GM21576 (cell line): ENCODE results near the gene STK38L.

Experiments
- ATAC-seq: cut with Tn5 transposase; IDR thresholded peaks from one replicate; pipeline ENCODE4 v1.9.1; 2021; ENCODE audit warnings: mild to moderate bottlenecking, moderate library complexity; ENCODE audit not compliant: unreplicated experiment

STK38L gene

DNA sequence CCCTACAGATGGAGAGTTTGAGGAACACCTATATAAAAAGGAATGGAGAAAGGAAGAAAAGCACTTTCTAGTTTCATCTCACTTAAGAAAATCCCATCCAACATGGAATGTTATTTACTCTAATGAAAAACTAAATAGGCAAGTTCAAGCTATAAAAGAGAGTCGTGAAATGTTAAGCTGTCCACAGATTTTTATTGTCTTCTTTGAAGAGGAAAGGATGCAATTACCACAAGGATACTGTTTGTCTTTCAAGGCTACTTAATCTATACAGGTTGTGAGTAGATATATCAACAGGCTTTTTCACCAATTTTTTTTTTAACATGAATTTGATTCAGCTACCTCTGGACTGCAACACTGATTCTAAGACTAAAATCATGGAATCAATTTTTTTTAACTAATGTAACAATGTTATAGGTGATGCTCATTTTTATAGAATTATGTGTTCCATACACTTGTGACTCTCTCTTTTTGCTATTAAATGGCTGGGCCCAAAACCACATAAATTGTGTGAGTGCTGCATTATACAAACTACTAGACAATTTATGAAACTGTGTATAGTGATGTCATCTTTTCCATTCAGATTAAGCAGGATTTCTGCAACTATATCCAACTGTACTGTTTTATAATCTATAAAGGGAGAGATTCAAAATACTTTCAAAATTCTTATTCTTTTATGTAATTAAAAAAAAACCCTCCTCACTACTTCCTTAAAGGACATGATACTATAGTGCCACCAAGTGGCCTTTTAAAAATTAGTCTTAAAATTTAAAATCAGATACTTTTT, 61.8 kb downstream of the STK38L start:
- ATAC-seq = no peak

DNA sequence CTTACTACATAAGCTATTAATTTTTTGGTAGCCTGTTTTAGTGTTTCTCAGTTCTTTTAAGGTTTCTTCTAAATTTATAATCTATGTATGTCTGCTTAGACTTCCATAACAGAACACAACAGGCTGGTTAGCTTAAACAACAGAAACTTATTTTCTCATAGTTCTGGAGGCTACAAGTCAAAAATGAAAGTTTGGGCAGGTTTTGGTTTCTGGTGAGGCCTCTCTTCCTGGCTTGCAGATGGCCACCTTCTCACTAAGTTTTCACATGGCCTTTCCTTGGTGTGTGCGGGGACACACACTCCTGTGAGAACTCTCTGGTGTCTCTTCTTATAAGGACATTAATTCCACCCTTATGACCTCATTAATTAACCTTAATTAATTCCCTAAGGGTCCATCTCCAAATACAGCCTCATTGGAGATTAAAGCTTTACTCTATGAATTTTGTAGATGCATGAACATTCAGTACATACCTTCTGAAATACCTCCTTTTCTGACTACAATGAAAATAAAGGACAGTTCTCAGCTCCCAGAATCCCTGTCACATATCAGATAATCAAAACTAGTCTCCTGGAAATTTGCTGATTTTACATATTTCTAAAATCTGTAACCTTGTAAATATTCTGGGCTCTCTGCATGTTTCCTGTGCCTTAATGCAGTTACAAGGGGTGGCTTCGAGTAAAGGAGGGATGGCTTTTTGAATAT, 65.4 kb downstream of the STK38L start:
- no peak for ATAC-seq

DNA sequence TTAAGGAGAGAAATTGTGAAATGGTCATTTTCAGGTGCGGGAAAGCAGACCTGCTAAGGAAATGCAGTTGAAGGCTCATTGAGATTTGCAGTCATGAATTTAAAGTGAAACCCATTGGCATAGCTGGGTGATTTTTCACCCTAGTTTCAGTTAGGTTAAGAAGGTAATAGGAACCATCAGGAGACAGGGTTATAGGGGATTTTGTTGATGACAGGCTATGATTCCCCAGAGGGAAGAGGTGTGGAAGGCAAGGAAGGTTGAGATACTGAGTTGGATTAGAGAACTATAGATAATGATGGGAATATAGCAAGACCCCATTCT, 65.9 kb downstream of the STK38L start:
- ATAC-seq = no peak

DNA sequence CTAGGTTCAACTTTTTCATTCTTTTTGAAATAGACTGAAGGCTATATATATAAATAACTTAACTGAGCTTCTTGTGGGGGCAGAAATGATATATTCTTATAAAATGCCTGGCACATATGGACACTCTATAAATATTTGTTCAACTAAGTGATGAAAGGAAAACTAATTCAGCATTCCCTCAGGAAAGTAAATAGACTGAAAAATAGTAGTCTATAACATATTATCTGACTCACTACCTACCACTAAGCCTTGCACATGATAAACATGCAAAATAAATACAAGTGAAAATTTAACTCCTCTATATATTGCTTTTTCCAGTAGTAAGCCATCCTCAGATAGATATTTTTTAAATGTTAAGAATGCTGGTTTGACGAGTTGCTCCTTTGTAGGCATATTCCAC, 72.9 kb downstream of the STK38L start:
- ATAC-seq = no peak

DNA sequence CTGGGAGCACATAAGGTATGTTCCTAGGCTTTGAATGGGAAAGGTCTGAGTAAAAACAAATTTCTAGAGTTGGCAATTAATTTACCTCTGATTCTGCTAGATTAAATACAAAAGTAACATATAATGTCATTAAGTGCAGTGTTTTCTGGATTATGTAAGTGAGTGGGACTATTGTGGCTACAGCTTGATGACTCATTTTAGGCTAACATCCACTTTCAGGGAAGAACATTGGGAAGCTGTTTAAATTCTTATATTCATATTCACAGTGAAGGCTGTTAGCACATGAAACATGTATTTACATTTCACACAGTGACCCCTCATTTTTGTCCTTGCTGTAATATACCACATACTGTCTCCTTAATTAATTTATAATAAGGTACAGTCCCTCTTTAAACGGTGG, 75.3 kb downstream of the STK38L start:
- no peak for ATAC-seq

DNA sequence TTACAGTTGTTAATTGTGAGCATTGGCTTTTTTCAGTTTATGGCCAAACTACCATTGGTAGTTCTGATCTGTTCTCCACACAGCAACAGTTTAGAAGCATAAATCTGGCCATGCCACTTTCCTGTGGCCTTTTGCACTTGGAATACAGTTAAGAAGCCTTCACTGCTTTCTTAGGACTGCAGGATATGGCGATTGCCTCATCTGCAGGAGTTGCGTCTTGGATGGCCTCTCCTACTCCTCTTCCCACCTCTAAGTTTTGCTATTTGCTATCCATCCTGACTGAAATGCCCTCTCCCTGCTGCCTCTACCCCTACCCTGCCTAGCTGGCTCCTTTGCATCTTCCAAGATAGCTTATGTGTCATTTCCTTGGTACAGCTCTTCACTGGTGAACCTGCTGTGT, 75.8 kb downstream of the STK38L start:
- no peak for ATAC-seq

DNA sequence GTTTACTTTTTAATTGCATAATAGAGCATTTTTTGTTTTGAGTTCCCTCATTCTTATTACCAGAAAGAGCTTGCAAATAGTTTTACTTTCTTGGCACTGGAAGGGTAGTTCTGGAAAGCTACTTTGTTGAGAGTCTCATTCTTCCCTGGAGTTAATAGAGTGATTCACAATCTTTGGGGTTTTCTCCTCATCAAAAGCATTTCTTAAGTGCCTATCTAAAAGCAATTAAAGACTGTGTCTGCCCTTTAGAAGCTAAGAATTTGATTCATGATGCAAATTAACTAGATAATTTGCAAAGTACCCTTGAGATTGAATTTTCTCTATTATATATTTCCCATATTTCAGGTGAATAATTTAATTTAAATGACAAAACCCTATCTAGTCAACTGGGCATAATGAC, 80.4 kb downstream of the STK38L start:
- ATAC-seq = no peak

DNA sequence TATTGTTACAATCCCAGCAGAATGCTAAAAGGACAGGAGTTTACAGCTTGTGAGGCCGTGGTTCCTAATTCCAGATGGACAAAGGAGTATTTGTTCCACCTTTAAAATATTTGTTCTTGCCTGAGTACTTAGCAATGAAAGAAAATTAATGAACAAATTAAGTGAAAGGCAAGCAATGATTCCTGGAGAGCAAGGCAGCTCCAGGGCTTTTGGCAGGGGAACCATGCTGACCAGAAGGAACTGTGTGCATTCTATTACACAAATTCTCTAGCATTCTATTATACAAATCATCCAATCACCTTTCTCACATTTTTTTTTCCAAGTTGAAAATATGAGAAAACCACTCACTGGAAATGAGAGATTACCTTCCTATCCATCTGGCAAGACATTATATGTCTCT, 86.8 kb downstream of the STK38L start:
- no peak for ATAC-seq

DNA sequence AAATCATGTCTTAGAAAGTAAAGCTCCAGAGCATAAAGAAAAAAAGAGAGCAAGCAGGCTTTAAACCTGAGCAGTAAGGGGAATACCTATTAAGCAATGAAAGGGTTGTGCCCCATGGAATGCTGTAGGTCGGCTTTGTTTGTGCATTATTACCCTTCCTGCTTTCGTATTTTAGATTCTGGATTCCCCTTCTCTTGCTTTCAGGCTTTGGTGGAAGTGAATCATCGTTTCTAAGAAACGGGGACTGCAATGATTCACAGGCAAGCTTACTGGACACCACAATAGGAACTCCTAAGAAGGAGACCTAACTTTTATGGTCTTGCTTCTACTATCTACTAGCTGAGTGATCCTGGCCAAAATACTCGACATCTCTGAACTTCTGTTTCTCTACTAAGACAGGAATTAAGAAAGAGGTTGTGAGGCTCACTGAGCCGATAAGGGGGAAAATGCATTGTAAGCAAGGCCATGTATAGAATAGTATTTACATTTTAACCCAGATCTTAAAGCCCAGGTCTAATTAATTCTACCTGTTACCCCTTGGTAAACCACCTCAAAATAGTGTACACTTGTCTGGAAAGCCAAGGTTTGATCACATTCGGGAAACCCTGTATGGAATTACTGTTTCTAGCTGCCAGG, 87.3 kb downstream of the STK38L start:
- peak; percentile 27 for ATAC-seq

DNA sequence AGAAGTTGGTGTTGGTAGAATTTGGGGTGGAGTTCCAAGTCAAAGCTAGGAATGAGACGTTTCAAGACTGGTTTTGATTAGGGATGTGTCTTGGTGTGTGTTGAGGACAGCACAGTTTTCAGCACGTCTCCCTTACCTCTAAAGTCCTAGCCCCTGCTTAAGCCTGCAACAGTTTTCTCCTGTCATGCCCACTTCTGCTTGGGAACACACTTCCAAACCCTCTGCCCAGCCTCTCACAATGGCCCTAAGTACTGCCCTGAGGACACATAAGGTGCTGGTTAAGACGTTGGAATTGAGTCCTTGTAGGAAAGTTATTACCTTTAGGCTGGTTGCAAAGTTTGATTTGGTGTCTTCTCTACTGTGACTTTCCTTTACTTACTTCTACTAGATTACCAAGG, 87.8 kb downstream of the STK38L start:
- ATAC-seq = no peak

DNA sequence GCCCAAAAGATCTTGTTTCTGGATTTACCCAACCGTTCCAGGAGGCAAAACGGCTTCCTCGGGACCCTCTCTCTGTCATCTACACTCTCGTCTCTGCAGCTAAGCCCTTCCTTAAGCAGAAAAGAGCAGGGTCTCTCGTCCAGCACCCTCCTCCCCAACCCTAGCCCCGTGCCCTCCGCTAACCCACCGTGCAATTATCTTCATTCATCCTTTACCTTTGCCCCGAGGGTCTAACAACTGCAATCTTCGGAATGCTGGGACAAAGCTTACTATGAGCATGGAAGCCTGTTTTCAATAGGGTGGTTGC, 88.3 kb downstream of the STK38L start:
- ATAC-seq = no peak

DNA sequence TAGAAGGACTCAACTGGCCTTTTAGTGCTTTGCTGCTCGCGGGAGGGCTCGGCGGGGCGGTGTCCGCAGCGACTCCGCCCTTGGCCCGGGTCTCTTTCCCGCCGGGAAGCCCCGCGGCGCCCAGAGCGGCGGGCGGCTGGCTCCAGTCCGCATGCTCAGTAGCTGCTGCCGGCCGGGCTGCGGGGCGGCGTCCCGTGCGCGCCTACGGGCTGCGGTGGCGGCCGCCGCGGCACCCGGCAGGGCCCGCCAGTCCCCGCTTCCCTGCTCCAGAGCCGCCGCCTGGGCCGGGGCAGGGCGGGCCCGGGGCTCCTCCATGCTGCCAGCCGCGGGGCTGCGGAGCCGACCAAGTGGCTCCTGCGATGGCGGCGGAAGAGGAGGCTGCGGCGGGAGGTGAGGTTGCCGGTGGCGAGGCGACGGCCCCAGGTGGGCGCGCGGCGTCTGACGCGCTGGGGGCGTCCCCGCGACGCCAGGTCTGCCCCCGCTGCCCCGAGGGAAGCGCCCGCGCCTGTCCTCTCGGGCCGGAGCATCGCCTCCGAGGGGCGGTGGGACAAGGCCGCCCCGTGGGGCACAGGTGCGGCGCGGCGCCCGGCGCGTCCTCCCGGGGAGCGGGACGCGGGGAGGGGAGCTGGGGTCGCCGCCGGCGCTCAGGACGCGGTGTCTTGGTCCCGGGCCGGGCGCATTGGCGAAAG, 88.8 kb downstream of the STK38L start, which contains the start of gene BMAL2:
TSS of gene BMAL2 (plus strand) at position 123 of the 689 bp plus-strand sequence. CDS start at position 360, 237 bp downstream.
- ATAC-seq = no peak

DNA sequence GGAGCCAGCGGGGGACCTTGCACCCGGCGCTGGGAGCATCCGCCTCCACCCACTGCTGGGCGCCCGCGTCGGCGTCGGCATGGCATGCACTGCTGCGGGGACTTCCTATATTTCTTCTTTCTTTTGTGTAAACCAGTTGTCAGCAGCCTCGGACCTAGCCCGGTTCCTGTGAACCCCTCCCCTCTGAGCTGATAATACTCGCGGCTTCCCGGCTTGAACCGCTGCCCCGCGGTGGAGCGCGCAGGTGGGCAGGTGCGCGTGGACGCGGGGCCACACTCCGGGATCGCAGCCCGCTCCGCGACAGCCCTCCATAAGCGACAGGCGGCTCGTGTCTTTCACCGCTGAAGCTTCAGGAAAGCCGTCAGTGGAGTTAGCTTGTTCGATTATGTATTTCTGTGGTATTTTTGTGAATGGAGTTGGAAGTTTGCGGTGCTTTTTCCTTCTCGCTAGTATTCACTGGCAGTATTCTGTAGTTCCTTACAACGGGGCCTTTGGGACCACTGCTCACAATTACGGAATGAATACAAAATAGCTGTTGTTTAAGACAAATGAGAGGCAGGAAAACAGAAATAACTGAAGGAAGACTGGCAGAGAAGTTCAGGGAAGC, 89.4 kb downstream of the STK38L start:
- ATAC-seq = no peak

DNA sequence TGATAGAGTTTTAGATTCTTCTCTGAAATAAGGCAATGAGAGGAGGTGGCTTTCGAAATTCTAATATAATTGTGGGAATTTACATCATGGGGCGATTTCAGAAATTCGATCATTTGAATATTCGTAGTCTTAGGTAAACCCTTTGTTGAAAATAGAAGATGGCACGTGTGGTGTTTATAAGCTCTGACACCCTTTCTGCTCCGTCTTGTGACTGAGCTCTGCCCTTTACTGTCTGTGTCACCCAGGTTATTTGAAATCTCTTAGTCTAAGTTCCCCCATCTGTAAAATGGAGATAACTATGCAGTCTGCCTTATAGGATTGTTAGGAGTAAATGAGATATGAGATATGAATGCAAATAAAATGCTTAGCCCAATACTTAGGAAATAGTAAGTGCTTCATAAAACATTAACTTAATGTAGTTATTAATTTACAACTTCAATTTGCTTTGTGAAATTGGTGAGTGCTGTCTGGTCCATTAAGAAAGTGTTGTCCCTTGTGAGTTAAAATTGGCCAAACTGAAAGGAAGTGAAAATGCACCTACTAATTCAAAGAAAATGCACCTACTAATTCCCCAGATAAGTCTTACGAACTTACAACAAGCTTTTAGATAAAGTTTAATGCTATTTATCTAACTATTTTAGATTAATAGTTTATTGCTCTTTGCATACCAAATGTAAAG, 90.1 kb downstream of the STK38L start:
- no peak for ATAC-seq

DNA sequence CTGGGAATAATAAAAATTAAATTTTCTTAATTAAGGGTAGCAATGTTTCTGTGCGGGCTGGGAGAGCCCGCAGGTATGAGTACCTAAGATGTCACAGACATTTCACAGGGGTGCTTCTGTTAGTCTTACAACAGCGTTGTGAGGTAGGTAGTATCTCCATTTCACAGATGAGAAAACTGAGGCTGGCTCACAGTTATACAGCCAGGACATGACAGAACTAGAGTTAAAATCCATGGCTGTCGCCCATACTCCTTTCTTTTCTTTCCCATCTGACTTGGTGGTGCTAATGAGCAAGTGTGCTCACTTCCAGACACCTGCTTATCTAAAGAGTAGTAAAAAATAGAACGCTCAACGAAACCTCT, 90.6 kb downstream of the STK38L start:
- no peak for ATAC-seq

DNA sequence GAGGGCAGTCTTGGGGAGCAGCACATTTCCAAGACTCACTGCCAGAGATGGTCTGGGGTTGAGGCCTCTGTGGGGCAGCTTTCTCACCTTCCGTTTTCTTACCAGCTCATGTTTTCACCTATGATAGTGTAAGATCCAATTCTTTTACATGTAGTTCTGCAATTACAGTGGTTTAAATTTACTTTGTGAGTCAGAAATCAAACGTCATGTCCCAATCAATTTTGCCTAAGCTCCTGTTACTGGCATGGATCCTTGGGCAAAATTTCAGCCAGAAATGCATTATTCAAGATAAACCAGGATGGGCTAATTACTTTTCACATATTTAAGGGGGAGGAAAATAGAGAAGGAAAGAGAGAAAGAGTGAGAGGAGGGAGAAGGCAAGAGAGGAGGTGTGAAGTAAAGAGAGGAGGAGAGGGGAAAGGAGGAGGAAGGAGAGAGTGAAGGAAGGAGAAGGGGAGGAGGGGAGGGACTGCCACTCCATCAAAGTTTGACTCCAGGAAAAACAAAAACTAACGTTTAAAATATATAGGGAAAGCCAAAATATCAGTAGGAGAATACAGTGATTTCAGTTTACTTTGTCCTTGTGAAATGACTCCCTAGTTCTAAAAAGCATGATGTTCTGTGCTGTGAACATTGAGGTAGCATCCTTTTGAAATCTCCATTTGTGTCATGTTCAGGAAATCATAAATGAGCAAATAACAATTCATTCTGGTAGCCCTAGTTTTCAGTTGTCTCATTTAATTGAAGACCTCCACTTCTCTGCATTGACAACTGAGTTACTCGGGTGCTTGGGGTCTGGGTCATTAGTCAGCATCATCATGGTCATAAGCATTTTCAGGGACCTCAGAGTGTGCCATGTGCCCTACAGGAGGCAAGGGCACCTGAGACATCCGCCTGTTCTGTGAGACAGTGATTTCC, 91.5 kb downstream of the STK38L start:
- ATAC-seq = no peak

DNA sequence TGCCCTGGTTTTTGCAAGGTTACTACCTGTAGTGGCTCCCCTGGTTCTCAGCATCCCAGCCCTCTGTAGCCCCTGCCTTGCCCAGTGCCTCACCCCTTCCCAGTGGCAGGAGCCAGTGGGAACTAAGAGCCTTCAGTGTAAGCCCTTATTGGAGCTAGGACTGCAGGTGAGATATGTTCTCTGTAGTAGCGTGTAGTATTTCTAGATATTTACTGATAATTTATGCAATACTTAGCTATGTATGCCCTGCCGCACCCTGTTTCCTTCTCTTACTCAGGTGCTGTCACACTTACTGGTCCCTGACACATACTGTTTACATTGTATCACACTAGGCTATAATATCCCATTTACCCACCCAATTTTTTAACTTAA, 92.2 kb downstream of the STK38L start:
- no peak for ATAC-seq

DNA sequence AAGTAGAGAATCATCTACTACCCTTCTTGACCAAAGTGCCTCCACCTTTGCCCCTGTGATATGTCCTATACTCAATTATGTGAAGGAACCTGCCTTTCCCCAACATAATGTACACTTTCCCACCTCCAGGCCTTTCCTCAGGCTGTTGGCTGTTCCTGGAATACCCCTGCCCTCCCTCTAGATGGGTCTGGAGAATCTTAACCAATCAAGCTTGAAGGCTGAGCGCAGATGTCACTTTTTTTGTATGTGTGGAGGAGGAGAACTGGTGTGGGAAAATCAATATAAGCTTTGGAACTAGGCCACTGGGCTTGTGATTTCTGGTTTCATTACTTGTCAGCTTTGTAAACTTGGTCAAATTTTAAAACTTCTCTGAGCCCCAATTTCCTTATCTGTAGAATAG, 93.3 kb downstream of the STK38L start:
- no peak for ATAC-seq

DNA sequence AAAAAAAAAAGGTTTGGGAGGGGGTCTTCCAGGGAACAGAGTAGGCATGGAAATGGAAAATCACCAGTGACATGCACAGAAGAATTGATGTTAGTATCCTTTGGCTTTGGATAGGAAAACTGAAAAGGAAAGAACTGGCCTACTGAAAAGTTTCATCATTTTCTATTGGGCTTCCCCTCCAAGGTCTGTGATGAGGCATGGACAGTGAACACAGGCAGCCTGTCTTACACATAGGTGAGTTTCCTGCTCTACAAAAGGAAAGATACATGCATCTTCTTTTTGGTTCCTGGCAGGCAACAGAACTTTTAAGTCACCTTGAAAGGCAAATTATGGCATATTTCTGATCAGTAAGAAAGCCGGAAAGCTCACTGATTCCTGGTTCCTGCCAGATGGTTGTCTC, 94.4 kb downstream of the STK38L start:
- ATAC-seq = no peak

DNA sequence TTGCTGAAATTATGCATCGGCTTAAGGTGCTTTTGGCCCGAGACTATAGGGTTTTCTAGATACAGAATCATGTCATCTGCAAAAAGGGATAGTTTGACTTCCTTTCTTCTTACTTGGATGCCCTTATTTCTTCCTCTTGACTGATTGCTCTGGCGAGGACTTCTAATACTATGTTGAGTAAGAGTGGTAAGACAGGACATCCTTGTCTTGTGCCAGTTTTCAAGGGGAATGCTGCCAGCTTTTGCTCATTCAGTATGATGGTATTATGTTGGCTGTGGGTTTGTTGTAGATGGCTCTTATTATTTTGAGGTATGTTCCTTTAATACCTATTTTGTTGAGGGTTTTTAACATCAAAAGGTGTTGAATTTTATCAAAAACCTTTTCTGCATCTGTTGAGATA, 96.9 kb downstream of the STK38L start:
- no peak for ATAC-seq
